Measurements from ENCODE around the gene PEF1. TPM values are rescaled to one million over a fixed set of nuclear protein-coding genes. Genes with fewer than 3 reads are reported as not detected.

PEF1 gene
- total RNA-seq, 2 donors from 2014 or later: 32.7 to 51.5 TPM

DNA sequence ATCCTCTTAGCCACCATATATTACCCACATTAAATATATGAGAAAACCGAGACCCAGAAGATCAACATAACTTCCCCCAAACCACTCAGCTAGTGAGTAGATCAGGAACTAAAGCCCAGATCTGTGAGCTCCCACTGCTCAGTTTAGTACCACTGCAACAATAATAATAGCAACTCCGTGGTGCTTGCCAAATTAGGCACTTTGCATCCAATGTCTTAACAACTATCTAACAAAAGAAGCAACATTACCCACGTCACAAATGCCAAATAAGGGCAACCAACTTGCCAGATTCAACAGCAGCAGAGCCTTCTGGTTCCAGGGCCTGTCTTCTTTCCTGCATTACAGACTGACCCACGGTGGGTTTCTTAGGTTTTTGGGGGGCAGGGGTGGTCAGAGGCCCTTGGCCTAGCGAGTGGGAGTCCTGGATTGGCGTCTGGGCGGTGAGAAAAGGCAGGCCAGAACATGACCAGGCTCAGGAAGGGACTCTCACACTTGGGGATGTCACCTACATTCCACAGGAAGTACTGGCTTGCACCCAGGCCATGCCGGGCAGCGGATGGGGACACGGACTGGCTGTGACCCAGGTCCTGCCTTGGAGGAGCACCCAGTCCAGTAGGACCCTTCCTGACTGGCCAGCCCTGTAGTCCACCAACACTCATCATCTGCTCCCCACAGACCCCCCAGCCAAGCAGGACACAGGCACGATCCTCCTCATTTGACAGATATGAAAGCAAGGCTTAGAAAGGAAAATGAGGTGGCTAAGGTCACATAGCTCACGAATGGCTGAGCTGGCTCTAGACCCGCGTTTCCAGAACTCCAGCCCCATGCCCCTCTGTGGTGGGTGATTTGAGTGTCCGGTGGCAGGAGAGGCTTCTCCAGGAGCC is 22.6 kb downstream of the PEF1 start:
- no peaks in the 10 kb centered on the region for H3K9me3 Mint-ChIP-seq
- peaks cover 14% of the 10 kb centered on the region for H3K27me3 Mint-ChIP-seq
- no peak overlapping the region for H3K4me3 Mint-ChIP-seq
- H3K36me3 Mint-ChIP-seq (ENCODE audit: low read depth): peaks cover 5% of the 10 kb centered on the region
- peaks cover 12% of the 10 kb centered on the region for H3K4me1 Mint-ChIP-seq
- H3K27ac Mint-ChIP-seq: peak overlapping the region; percentile 68
- no peak for ATAC-seq (replicated peaks)

DNA sequence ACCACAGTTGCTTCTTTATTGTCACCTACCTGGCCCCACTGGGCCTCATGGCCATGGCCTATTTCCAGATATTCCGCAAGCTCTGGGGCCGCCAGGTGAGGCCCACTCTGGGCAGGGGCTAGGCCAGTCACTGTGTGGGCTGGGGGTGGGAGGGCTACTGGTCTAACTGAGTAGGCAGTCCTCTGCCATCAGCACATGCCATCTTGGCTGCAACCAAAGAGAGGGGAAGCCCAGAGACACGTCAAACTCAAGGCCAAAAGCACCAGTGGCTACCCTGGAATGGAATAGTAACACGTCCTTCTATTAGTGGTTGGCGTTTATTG is 23.2 kb downstream of the PEF1 start:
- Mint-ChIP-seq H3K4me3 (no peak overlapping the region), H3K27ac (no peak overlapping the region), H3K9me3 (no peaks in the 10 kb centered on the region), H3K36me3 (ENCODE audit: low read depth) (peaks cover 5% of the 10 kb centered on the region), H3K27me3 (peaks cover 20% of the 10 kb centered on the region), H3K4me1 (peaks cover 16% of the 10 kb centered on the region)
- ATAC-seq (replicated peaks): no peak

DNA sequence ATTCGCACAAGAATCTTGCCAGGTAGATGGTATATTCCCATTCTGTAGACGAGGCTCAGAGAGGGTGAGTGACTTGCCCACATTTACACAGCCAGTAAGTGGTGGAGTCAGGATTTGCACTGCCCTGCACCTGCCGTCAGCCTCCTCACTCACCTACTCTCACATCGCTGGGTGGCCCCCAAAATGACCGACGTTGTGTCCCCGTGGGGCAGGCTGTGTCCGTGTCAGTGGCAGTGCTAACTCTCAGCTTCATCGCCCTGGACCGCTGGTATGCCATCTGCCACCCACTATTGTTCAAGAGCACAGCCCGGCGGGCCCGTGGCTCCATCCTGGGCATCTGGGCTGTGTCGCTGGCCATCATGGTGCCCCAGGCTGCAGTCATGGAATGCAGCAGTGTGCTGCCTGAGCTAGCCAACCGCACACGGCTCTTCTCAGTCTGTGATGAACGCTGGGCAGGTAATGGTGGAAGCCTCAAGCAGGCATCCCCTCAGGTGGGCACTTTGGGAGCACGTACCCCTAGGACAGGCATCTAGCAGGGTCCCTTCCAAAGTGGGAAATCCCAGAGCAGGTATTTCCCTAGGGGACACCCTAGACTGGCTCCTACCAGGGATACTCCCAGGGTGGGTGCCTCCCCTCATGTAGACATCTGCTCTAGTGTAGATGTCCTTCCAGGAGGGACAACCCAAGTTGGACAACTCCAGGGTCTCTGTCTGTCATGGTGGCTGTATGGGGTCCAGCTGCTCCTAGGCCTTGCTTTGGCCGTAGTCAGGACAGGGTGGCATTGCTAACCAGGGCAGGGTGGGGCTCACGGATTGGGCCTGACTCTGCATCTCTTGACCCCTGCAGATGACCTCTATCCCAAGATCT is 23.8 kb downstream of the PEF1 start:
- Mint-ChIP-seq H3K4me1 (peaks cover 16% of the 10 kb centered on the region), H3K9me3 (no peaks in the 10 kb centered on the region), H3K36me3 (ENCODE audit: low read depth) (peaks cover 5% of the 10 kb centered on the region), H3K4me3 (no peak overlapping the region), H3K27ac (no peak overlapping the region), H3K27me3 (peaks cover 24% of the 10 kb centered on the region)
- ATAC-seq (replicated peaks): no peak

DNA sequence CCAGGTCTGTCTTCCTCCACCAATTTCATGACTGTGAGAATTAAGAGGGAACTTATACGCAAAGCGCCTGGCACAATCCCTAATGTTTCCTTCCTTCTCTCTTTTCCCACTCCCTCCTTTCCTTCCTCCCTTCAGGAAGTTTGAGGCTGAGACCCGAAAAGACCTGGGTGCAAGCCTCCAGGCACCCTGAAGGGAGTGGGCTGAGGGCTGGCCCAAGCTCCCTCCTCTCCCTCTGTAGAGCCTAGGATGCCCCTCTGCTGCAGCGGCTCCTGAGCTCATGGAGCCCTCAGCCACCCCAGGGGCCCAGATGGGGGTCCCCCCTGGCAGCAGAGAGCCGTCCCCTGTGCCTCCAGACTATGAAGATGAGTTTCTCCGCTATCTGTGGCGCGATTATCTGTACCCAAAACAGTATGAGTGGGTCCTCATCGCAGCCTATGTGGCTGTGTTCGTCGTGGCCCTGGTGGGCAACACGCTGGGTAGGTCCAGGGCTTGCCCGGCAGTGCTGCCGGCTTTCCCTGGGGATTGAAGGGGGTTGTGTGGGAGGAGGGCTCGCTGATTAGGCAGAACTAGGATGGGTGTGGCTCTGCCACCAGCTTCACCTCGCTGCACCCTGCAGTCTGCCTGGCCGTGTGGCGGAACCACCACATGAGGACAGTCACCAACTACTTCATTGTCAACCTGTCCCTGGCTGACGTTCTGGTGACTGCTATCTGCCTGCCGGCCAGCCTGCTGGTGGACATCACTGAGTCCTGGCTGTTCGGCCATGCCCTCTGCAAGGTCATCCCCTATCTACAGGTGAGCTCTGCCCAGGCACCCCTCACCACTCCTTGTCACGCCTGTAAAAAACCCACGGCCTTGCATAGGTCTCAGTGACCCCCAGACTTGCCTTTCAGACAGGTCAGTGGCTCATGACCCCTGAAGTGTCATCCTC is 25.5 kb downstream of the PEF1 start:
- H3K27ac Mint-ChIP-seq: no peak overlapping the region
- peaks cover 28% of the 10 kb centered on the region for H3K27me3 Mint-ChIP-seq
- H3K9me3 Mint-ChIP-seq: no peaks in the 10 kb centered on the region
- H3K4me1 Mint-ChIP-seq: peaks cover 12% of the 10 kb centered on the region
- no peak overlapping the region for H3K4me3 Mint-ChIP-seq
- ATAC-seq (replicated peaks): no peak
- peaks cover 5% of the 10 kb centered on the region for H3K36me3 Mint-ChIP-seq (ENCODE audit: low read depth)

DNA sequence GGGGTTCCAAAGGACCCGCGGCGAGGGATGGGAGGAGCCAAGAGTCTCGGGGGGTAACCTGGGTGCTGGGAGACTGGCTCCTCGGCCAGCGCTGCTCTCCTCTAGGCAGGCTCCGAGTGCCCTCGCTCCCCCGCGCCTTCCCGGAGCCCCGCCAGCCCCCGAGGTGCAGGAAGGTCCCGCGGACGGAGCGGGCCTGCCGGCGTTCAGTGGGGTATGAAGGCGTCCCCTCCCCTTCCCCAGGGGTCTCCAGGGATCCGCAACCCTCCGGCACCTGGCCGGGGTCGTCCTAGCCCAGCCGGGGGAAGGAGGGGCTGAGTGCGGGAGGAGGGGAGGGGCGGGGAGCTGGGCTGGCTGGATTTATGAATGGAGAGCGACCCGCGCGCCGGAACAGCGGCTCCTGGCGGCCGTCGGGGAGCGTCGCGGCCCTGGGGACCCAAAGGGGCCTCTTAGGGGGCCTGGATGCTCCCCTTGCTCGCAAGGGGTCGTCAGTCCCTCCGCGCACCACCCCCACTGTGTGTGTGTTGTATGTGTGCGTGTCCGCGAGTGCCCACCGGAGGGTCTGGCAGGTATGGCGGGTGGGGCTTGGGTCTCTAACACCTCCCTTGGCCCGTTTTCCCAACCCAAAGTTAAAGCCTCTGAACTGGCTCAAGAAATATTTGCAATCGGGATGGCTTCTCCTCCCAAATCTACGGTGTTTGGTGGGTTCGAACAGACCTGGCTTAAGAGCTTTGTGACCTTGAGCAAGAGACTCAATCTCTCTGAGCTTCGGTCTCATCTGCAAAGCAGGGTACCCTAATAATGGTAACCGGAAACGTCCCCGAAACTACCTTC is 26.5 kb downstream of the PEF1 start:
- no peak overlapping the region for H3K4me3 Mint-ChIP-seq
- H3K36me3 Mint-ChIP-seq (ENCODE audit: low read depth): no peaks in the 10 kb centered on the region
- peaks cover 5% of the 10 kb centered on the region for H3K4me1 Mint-ChIP-seq
- no peaks in the 10 kb centered on the region for H3K9me3 Mint-ChIP-seq
- H3K27ac Mint-ChIP-seq: no peak overlapping the region
- ATAC-seq (replicated peaks): peak; percentile 66
- peaks cover 28% of the 10 kb centered on the region for H3K27me3 Mint-ChIP-seq

GRCh38 chr1:31617218-31617915 is 27.3 kb downstream of the PEF1 start, which contains the start of gene HCRTR1:
Gene HCRTR1, plus strand, starts transcription at chr1:31617689. Its CDS starts 1,504 bp downstream, at chr1:31619193.
- H3K27me3 Mint-ChIP-seq: peaks cover 28% of the 10 kb centered on the region
- H3K9me3 Mint-ChIP-seq: no peaks in the 10 kb centered on the region
- H3K27ac Mint-ChIP-seq: no peak within 1 kb of the TSS
- H3K4me3 Mint-ChIP-seq: peak within 1 kb of the TSS; percentile 57
- ATAC-seq (replicated peaks): no peak
- H3K36me3 Mint-ChIP-seq (ENCODE audit: low read depth): no peaks in the 10 kb centered on the region
- peaks cover 5% of the 10 kb centered on the region for H3K4me1 Mint-ChIP-seq

GRCh38 chr1:31615939-31616338 is 28.7 kb downstream of the PEF1 start:
- ATAC-seq (replicated peaks): no peak
- Mint-ChIP-seq H3K4me1 (peaks cover 5% of the 10 kb centered on the region), H3K9me3 (no peaks in the 10 kb centered on the region), H3K36me3 (ENCODE audit: low read depth) (no peaks in the 10 kb centered on the region), H3K27me3 (peaks cover 28% of the 10 kb centered on the region), H3K27ac (no peak overlapping the region), H3K4me3 (no peak overlapping the region)

GRCh38 chr1:31615414-31615813 is 29.3 kb downstream of the PEF1 start:
- peaks cover 5% of the 10 kb centered on the region for H3K4me1 Mint-ChIP-seq

DNA sequence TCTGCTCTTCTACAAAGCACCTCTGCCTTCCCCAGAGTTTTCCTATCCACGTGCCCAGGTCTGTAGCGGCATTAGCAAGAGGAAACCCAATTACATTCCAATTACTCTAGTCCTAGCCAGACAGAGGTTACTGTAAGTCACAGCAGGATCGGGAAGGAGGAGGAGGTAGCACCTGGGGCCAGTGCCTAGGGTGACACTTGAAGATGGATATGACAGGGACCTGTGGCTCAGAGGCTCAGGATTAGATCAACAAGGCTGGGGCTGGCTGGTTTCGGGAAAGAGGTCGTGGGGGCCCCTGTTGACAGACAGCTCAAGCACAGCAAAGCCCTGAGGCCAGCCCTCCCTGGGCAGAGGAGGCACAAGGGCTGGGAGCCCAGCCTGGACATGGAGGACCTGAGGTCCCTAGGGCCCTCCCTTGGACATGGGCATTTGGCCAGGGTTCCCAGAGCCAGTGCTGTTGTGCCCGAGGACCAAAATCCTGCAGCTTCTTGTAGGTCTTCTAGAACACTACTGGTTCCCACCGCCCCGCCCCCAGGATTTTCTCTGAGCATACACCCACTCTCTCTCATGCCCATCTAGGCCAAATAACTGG is 30.2 kb downstream of the PEF1 start:
- Mint-ChIP-seq H3K4me1 (peaks cover 5% of the 10 kb centered on the region), H3K4me3 (no peak overlapping the region), H3K27me3 (peaks cover 24% of the 10 kb centered on the region), H3K36me3 (ENCODE audit: low read depth) (no peaks in the 10 kb centered on the region), H3K9me3 (no peaks in the 10 kb centered on the region), H3K27ac (no peak overlapping the region)
- ATAC-seq (replicated peaks): no peak

More at GRCh38 chr1:31615414-31615813, 29.3 kb downstream of the PEF1 start:
- no peaks in the 10 kb centered on the region for H3K36me3 Mint-ChIP-seq (ENCODE audit: low read depth)
- H3K27me3 Mint-ChIP-seq: peaks cover 28% of the 10 kb centered on the region
- H3K27ac Mint-ChIP-seq: no peak overlapping the region
- H3K9me3 Mint-ChIP-seq: no peaks in the 10 kb centered on the region
- no peak for ATAC-seq (replicated peaks)
- H3K4me3 Mint-ChIP-seq: no peak overlapping the region

DNA sequence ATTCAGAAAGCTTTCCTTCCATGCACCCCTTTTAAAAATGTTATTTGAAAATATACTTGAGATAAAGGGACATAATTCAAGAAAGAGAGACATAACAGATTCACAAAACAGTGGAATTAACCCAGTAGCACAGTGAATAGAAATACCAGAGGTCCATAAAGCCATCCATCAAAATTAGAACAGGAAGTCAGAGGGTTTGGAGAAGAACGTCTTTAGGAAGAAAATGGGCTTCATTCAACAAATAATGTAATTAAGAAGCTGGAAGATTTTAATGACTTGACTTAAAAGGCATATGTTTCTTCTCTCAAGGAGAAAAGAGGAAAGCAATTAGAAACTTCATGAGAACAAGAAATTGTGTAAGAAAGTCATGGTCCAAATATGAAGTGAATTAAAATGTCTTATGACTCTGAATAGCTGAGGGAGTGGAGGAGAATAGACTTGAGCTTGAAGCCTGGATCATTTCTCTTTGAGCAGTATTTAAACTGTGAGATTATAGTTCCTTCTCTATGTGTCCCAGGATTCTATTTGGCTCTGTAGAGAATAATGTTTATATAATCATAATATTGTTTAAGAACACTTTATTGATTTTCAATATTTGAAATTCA is 35.1 kb downstream of the PEF1 start:
- H3K27ac Mint-ChIP-seq: no peak overlapping the region
- H3K9me3 Mint-ChIP-seq: no peaks in the 10 kb centered on the region
- H3K4me1 Mint-ChIP-seq: peaks cover 5% of the 10 kb centered on the region
- no peak overlapping the region for H3K4me3 Mint-ChIP-seq
- peaks cover 7% of the 10 kb centered on the region for H3K27me3 Mint-ChIP-seq
- no peak for ATAC-seq (replicated peaks)
- H3K36me3 Mint-ChIP-seq (ENCODE audit: low read depth): no peaks in the 10 kb centered on the region

DNA sequence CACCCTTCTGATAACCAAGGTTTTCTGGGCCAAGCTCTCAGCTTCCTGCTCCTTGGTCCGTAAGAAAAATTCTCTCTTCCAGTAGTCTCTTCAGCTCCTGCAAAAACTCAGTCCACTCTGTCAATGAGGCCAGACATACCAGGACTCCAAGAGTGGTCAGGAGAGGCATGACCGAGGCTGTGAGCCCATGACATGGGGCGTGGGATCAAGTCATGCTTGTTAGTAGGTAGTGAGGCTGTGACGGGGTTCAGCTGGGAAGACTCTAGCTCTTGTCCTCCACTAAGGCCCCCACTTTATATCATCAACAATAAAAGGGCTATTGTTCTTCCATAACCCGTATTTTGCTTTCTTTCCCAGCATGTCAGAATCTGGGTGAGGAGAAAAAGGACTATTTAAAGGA is 37.3 kb downstream of the PEF1 start:
- Mint-ChIP-seq H3K9me3 (no peaks in the 10 kb centered on the region), H3K4me1 (peaks cover 5% of the 10 kb centered on the region), H3K36me3 (ENCODE audit: low read depth) (no peaks in the 10 kb centered on the region), H3K27me3 (peaks cover 7% of the 10 kb centered on the region), H3K27ac (no peak overlapping the region), H3K4me3 (no peak overlapping the region)
- no peak for ATAC-seq (replicated peaks)

- Mint-ChIP-seq H3K27ac (peak overlapping the region; percentile 80), H3K9me3 (no peaks in the 10 kb centered on the region), H3K27me3 (peaks cover 7% of the 10 kb centered on the region), H3K4me1 (peaks cover 5% of the 10 kb centered on the region), H3K4me3 (peak overlapping the region; percentile 31), H3K36me3 (ENCODE audit: low read depth) (no peaks in the 10 kb centered on the region)
- peak; percentile 99 for ATAC-seq (replicated peaks)
Measured at GRCh38 chr1:31605908-31606427, 38.7 kb downstream of the PEF1 start.

All from activated T-helper 17 cell treated with anti-CD3 and anti-CD28 coated beads, Interleukin-2, amount 50 U/mL, for 72 hours (primary cell).